ENCODE measurements around the gene ERBB4.

The ERBB4 gene

GRCh38 chr2:211503856-211504255, 1034.7 kb downstream of the ERBB4 start:
- DNase-seq: no peak

GRCh38 chr2:211503198-211503597, 1035.4 kb downstream of the ERBB4 start:
- DNase-seq: no peak

DNA sequence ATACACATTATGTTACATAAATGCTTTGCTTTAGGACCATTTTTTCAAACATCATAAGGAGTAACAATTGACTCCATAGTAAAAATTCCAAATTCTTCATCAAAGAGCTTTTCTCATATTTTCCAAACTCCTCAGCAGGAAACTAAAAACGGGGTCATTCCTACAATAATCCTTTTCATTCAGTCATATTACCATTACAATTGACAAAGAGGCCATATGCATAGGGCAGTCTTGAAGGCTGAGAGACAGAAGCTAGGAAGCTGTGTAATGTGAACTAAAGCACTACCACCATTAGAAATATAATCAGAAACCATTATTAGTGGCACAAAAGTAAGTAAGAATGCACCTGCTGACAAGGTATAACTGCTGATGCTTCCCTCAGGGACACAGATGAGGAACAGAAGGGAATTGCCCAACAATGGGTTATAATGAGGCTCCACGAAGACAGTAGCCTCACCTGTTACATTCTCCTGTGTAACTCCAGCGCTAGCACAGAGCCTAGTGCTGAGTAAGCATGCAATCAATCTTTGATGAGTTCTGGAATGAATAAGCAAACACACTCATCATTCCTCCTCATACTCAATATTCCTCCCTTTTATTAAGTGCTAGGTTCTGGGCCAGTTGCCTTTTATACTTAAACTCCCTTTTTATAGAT, 1039.9 kb downstream of the ERBB4 start:
- DNase-seq: no peak

DNA sequence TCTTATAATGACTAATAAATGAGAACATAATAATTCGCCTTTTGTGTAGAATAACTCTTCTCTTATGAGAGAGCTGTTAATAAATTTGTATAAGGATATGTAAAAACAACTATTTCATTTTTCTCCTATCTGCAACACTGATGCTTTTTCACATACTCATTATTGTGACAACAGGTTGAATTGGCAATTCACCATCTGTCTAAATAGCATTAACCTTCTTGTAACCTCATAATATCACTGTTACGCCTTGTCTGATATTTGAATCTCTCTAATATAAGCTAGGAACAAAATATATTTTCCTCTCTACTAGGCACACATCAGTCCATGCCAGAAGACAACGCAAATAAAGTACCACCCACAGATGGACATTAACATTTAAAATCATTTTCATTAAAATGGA, 1043.3 kb downstream of the ERBB4 start:
- no peak for DNase-seq

DNA sequence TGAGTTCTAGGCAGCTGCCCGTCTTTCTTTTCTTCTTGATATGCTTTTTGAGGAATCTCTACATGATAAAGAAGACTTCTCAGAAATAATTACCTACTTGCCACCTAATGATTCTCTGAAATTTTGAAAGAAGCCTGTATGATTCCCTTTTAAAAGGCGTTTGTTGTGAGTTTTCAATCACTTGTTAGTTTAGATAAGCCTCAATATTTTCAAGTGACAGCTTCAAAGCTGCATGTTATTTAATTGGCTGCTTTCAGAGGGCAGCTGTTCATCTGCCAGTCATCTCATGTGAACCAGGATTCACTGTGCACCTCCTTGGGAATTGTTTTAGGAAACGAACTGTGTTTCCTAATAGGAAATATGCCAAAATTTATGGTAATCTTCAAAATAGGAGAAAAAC, 1044.1 kb downstream of the ERBB4 start:
- DNase-seq: no peak

DNA sequence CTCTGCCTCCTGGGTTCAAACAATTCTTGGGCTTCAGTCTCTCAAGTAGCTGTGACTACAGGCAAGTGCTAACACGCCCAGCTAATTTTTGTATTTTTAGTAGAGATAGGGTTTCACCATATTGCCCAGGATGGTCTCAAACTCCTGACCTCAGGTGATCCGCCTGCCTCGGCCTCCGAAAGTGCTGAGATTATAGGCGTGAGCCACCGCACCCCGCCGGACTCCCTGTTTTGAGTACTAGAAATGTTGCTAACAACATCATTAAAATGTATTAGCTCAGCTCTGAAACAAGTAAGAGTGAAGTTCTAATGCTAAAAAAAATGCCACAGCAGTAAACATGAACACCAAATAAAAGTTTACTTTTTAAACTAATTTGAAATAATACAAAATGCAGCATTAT, 1044.5 kb downstream of the ERBB4 start:
- DNase-seq: no peak

GRCh38 chr2:211487733-211488132, 1050.9 kb downstream of the ERBB4 start:
- no peak for DNase-seq

GRCh38 chr2:211479536-211480150, 1059.0 kb downstream of the ERBB4 start:
- no peak for DNase-seq

DNA sequence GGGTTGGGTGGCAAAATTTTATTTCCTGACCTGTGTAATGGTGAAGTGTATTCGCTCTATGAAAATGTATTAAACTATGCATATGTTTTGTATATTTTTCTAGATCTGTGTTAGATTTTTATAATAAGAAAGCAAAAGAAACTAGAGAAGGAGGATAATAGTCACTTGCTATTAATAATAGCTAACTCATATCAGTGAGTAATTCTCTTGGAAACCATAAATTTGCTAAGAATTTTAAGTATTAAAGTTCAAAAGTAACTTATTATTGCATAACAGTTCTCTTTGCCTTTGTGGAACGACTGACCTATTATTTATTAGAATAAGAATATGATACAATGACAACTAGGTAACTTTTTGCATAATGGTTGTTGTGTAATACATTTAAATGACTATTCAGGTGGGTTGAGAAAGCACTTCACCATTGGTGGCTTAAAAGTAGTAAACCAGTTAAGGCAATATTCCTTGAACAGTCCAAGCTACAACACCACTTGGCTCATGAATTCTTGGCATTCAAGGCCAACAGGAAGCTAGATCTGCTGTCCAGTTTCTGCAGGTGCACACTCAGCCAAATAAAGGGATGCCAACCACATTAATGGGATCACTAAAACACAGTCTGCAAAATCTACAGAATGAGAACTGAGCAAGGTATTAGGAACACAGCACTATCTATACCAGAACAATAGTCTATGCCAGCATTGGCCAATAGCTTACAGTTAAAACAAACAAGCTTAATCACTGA, 1060.9 kb downstream of the ERBB4 start:
- no peak for DNase-seq

- DNase-seq: no peak
Measured at GRCh38 chr2:211473116-211473515, 1065.5 kb downstream of the ERBB4 start.

DNA sequence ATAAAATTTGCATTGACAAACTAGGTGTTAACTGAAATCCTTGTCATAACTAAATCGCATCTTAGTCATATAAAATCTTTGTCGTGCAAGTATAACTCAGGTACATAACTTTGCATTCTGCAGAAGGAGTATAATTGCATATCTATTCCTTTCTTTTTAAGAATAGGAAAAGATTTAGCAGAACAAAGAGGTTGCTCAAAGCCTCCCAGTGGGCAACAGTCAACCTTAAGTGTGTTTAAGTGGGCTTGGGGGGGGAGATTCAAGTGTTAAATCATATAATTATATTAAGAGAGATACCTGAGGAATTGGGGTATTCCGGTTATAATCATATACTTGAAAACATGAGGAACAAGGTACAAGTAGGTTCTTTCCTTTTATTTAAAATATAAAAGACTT, 1068.9 kb downstream of the ERBB4 start:
- no peak for DNase-seq

DNA sequence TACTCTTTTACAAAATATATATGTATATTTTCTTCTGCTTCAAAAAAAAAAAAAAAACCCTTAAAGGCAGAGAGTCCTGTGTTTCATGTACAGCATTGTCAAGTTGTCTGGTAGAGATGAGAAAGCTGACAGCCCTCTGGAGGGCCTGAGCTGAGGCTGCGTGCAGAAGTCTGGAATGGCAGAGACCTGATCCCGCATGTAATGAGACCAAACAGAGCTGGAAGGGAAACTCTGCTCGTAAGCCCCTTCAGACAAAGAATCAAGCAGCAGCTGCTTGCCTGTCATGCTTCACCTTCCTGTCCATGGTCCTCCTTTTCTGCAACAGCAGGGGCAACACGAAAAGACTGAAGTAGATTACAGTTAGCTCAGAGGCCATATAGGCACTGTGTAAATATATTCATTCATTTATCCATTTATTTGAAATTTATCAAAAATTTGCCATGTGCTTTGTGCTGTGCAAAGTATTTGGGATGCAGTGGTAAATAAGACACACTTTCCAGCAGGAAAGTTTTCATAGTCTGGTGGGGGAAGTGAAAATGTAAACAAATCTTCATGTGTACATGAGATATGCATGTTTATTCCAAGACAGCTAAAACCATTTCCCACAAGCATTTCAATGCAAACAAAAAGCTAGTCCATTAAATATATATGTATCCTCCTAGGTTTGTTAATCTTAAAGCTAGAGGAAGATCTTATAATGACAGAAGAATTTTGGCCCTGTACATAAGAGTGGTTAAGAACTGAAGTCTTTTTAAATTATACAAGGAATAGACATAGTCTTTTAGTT, 1069.5 kb downstream of the ERBB4 start:
- no peak for DNase-seq

- no peak for DNase-seq
Measured at GRCh38 chr2:211468217-211468616, 1070.4 kb downstream of the ERBB4 start.

- no peak for DNase-seq
Measured at GRCh38 chr2:211463397-211463796, 1075.2 kb downstream of the ERBB4 start.

DNA sequence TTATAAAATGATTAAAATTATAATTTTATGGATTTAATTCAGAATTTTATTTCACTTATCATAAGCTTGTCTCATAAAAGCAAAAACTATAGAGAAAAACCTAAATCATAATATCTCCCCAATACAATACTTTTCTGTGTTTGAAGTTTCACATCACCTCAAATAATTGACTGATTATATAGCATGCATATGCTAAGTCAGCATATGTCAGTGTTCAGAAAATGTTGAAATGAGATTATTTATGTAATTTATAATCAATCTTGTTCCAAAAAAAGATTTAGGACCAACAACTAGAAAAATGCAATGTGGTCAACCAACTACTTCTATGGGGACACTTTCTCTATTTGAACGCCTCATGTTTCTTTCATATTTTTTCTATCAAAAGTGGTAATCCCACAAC, 1079.6 kb downstream of the ERBB4 start:
- DNase-seq: no peak

DNA sequence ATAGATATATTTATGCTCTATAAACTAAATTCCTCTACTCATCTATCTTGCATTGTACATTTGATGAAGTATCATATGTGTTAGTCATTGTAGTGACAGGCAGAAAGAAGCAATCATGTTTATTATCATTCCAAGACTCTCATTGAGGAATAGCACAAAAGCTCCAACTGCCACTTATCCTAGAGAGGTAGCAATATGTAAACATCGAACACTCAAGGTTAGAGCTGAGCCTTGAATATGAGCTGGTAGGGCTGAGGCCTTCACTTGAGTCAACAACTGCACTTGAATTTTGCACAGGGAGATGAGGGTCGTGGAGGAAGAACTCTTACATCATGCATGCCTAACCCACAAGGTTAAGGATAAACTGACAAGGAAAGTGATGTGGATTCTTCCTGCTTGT, 1081.3 kb downstream of the ERBB4 start:
- DNase-seq: no peak

DNA sequence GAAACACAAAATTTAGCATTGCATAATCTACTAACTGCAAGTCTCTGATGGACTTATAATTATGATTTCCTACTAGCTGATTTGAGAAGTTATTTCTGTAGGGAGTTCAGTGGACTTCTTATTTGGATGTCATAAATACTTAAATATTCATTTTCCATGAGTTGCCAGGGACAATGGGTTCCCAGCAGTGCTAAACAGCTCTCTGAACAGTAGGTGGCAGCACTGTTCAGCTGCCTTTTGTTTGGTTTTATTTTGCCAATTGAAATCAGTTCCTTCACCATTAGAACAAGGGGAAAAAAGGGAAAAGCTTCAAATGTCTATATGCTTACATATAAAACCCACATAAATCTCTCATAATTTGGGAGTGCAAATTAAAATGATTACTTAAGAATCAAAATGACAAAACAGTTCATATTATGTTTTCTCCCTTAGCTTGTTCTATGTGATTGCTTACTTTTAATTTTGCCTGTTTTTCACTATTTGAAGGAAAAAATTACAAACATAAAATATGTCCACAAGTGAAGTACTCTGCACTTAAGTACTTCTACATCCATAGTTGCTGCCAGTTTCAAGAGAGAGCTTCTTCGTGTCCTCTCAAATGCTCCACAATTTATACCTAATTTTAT, 1083.3 kb downstream of the ERBB4 start:
- DNase-seq: peak; percentile 39

GRCh38 chr2:211454679-211455078, 1083.9 kb downstream of the ERBB4 start:
- DNase-seq: no peak

GRCh38 chr2:211453311-211453887, 1085.2 kb downstream of the ERBB4 start:
- no peak for DNase-seq

DNA sequence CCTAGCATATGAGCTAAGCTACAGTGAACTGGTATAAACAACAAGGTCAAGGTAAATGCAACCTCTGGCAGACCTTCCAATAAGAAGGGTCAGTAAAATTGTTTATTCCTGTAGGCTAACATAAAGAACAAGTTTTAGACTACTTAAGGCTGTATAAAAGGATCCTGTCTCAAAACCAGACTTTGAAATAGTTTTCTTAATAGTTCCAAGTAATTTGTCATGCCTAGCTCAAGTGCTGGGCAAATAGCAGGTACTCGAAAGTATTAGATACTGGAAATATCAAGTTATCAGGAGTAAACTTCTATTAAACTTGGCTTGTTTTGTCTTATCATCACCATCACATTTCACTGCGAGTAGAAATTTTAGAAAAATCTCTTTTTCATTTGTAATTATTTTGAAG, 1087.0 kb downstream of the ERBB4 start:
- DNase-seq: no peak

DNA sequence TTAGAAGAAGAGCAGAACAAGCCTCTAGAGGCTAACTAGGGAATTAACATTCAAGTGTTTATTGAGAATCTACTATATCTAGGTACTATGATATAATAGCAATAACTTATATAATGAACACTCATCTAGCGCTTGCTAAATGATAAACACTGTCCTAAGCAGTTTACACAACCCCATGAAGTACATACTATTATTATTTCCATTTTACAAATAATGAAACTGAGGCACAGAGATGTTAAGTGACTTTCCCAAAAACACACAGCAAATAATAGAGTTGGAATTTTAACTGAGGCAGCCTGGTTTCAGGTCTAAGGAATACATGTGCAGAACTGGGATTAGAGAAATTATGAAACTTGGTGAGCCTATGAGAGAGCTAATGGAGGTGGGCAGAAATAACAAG, 1088.8 kb downstream of the ERBB4 start:
- DNase-seq: no peak

DNA sequence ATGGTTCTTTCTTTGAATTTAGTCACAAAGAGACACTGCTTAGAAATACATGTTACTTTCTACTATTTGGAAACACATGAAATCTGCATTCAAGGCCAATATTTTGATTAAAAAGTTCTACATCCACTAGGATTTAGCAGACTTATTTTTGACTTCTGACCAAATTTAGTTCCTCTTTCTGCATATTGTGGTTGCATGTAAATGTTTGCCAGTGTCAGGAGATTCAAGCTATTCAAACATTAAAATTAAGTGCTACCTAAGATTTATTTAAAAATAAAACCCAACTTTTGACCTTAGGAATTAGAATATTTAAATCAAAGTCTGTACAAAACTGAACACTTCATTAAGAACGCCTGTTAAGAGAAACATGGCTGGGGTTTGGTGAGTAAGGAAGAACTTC, 1091.1 kb downstream of the ERBB4 start:
- no peak for DNase-seq

DNA sequence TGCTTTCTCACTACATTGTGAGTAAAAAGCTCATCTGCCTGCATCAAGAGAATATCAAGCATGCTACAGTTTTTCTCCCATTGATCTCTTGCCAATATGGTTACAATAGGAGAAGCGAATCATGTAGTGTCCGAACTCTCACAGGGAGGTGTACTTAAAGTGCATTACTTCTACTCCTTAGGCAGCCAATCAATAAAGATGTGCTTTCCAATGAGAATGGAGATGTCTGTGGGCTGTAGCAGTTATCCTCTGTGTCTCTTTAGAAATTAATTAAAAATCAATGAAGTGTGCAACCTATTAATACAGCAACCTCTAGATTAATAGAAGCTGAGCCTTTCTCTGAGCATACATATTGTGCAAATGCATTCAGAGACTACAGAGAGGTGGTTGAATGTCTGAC, 1098.5 kb downstream of the ERBB4 start:
- DNase-seq: no peak
